Measurements from ENCODE around the gene CCBE1. TPM values are rescaled to one million over a fixed set of nuclear protein-coding genes. Genes with fewer than 3 reads are reported as not detected.

CCBE1 gene
- total and polyA plus RNA-seq, 2 of the 4 experiments (the other 2 are of a cell fraction), result 64.8 to 148 TPM

GRCh38 chr18:59551902-59552635 lies 145.2 kb downstream of the CCBE1 start (continued):
- no peak for TF ChIP-seq ELK1 (IDR thresholded peaks at IDR 0.05; ENCODE audit: borderline replicate concordance, low read depth, low read length)

DNA sequence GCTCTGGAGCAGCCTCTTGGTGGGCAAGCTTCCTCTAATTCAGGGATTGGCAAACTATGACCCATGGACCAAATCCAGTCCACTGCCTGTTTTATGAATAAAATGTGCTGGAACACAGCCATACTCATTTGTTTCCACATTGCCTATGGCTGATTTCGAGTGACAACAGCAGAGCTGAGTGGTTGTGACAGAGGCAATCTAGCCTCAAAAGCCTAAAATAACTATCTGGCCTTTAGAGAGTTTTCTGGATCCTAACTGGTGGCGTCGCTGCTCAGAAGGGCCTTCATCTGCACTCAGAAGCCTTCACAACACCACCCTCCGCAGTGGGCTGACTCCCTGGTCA lies 147.1 kb downstream of the CCBE1 start:
- H3K9ac ChIP-seq (ENCODE audit: low read depth, low read length), result no peak overlapping the region
- H3K9me3 ChIP-seq (ENCODE audit: control insufficient read depth, insufficient read depth, low read length), result no peaks in the 10 kb centered on the region
- H2BK5ac ChIP-seq (ENCODE audit: low read depth, low read length, poor library complexity, severe bottlenecking), result no peak overlapping the region
- peaks cover 15% of the 10 kb centered on the region for H3K4me1 ChIP-seq (ENCODE audit: control insufficient read depth, insufficient read depth, low read length)
- H4K8ac ChIP-seq (ENCODE audit: low read depth in 2 of 2, low read length in 2 of 2), result no peak overlapping the region
- H2AK5ac ChIP-seq (ENCODE audit: low read depth, low read length), result no peak overlapping the region
- intact Hi-C loops (cut with micrococcal nuclease), result no loop called here
- peaks cover 14% of the 10 kb centered on the region; the same call in 1 of the 2 replicates for H4K20me1 ChIP-seq (ENCODE audit: insufficient read depth, low read length)
- H3K14ac ChIP-seq (replicated peaks; ENCODE audit: low read depth, low read length), result no peak overlapping the region
- no peak overlapping the region for H3K4ac ChIP-seq (ENCODE audit: low read depth, low read length)
- H2BK15ac ChIP-seq (ENCODE audit: low read depth, low read length), result no peak overlapping the region
- H2AFZ ChIP-seq (replicated peaks; ENCODE audit: low read length, poor library complexity), result no peak overlapping the region
- ATAC-seq (ENCODE audit: low read depth) (no peak), DNase-seq (no peak)
- in situ Hi-C loops (cut with MboI; ENCODE audit: low sequenced_read_pairs), result no loop called here
- ChIA-PET CTCF (no interaction called here), POLR2A (ENCODE audit: unreplicated experiment) (no interaction called here)
- WGBS, 2 experiments (ENCODE audit: extremely low coverage in 2 of 2, insufficient read length in 1 of 2), result 43% methylated on average over 3 of the region's 4 CpGs; no CpG with 5 or more reads in 1 of the 2 experiments
- H2BK20ac ChIP-seq (ENCODE audit: low read depth, low read length), result no peak overlapping the region
- no peak overlapping the region for H3K18ac ChIP-seq (ENCODE audit: low read depth, low read length)
- no peak overlapping the region for H4K5ac ChIP-seq (ENCODE audit: low read depth, low read length)
- H3K4me3 ChIP-seq (ENCODE audit: insufficient read depth, low read depth, low read length), result no peak overlapping the region
- no peak overlapping the region for H3K23ac ChIP-seq (ENCODE audit: low read depth, low read length)
- peaks cover 8% of the 10 kb centered on the region; the same call in 1 of the 2 replicates for H3K9me1 ChIP-seq (ENCODE audit: insufficient read depth, low read length)
- no peaks in the 10 kb centered on the region for H3K36me3 ChIP-seq (ENCODE audit: control insufficient read depth, insufficient read depth, low read length)
- H3K27ac ChIP-seq (ENCODE audit: insufficient read depth, low read length), result no peak overlapping the region
- no peak overlapping the region for H3K56ac ChIP-seq (ENCODE audit: extremely low read depth, insufficient read depth, low read length)
- H4K91ac ChIP-seq (ENCODE audit: insufficient read depth, low read depth, low read length), result no peak overlapping the region
- dilution Hi-C loops (cut with HindIII; ENCODE audit: low sequenced_read_pairs, unreplicated experiment), result no loop called here
- H3K79me1 ChIP-seq (ENCODE audit: low read depth in 1 of 2, low read length in 2 of 2), result peaks cover 30 to 46% of the 10 kb centered on the region in 2 experiments; a peak in 3 of 4 replicates
- peaks cover 2% of the 10 kb centered on the region; the same call in 1 of the 2 replicates for H3K27me3 ChIP-seq (ENCODE audit: control insufficient read depth, insufficient read depth, low read length)
- no peak overlapping the region for H2BK120ac ChIP-seq (ENCODE audit: low read depth, low read length)
- BruUV-seq (replicated peaks), result no TSS peak
- H2AK9ac ChIP-seq (replicated peaks; ENCODE audit: low read depth, low read length, poor library complexity), result no peak overlapping the region
- H3K4me2 ChIP-seq (ENCODE audit: low read depth, low read length), result no peak overlapping the region
- no peak for TF ChIP-seq RFX5 (IDR thresholded peaks at IDR 0.05; ENCODE audit: low read depth, low read length)
- TF ChIP-seq MAZ (IDR thresholded peaks at IDR 0.05; ENCODE audit: borderline replicate concordance, low read depth, low read length), result no peak
- no peak for TF ChIP-seq MXI1 (IDR thresholded peaks at IDR 0.05; ENCODE audit: borderline replicate concordance, low read depth, low read length)
- no peak for TF ChIP-seq CHD1 (IDR thresholded peaks at IDR 0.05; ENCODE audit: low read depth, low read length)
- no peak for TF ChIP-seq CEBPB (IDR thresholded peaks at IDR 0.05; ENCODE audit: low read depth, low read length)
- TF ChIP-seq NFE2L2 (IDR thresholded peaks at IDR 0.05; ENCODE audit: low read depth, low read length), result no peak
- TF ChIP-seq FOS (IDR thresholded peaks at IDR 0.05; ENCODE audit: low read depth, low read length), result no peak
- no peak for TF ChIP-seq RAD21 (IDR thresholded peaks at IDR 0.05; ENCODE audit: low read length)
- TF ChIP-seq MAFK (IDR thresholded peaks at IDR 0.05; ENCODE audit: low read depth, low read length), result no peak
- TF ChIP-seq ELK1 (IDR thresholded peaks at IDR 0.05; ENCODE audit: borderline replicate concordance, low read depth, low read length), result no peak
- TF ChIP-seq, protein P1, sequence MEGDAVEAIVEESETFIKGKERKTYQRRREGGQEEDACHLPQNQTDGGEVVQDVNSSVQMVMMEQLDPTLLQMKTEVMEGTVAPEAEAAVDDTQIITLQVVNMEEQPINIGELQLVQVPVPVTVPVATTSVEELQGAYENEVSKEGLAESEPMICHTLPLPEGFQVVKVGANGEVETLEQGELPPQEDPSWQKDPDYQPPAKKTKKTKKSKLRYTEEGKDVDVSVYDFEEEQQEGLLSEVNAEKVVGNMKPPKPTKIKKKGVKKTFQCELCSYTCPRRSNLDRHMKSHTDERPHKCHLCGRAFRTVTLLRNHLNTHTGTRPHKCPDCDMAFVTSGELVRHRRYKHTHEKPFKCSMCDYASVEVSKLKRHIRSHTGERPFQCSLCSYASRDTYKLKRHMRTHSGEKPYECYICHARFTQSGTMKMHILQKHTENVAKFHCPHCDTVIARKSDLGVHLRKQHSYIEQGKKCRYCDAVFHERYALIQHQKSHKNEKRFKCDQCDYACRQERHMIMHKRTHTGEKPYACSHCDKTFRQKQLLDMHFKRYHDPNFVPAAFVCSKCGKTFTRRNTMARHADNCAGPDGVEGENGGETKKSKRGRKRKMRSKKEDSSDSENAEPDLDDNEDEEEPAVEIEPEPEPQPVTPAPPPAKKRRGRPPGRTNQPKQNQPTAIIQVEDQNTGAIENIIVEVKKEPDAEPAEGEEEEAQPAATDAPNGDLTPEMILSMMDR (conservative IDR thresholded peaks at IDR 0.05; ENCODE audit: low read depth, low read length), result no peak
- TF ChIP-seq SMC3 (IDR thresholded peaks at IDR 0.05; ENCODE audit: low read depth, low read length), result no peak

All from IMR-90 (cell line).